T-helper 1 cell treated with Interleukin-12 subunit alpha and Interleukin-12 subunit beta and Interleukin-4 antibody, amounts not matched to agents 30 μg/mL and 1 μg/mL, for 36 hours (primary cell): ENCODE results near the gene LAYN.

Experiments
- H3K27ac Mint-ChIP-seq: one replicate; pipeline ENCODE4 v1.8.0; 2021; ENCODE audit warnings: mild to moderate bottlenecking, mixed read lengths
- H3K27me3 Mint-ChIP-seq: one replicate; pipeline ENCODE4 v1.8.0; 2021; ENCODE audit warnings: low read depth, mixed read lengths
- H3K36me3 Mint-ChIP-seq: one replicate; pipeline ENCODE4 v1.8.0; 2021; ENCODE audit warnings: low read depth, mixed read lengths
- H3K4me1 Mint-ChIP-seq: one replicate; pipeline ENCODE4 v1.8.0; 2021; ENCODE audit warnings: low read depth, mixed read lengths
- H3K4me3 Mint-ChIP-seq: one replicate; pipeline ENCODE4 v1.8.0; 2021; ENCODE audit warnings: mild to moderate bottlenecking, moderate library complexity, mixed read lengths
- H3K9me3 Mint-ChIP-seq: one replicate; pipeline ENCODE4 v1.8.0; 2021; ENCODE audit warnings: mixed read lengths

LAYN gene

GRCh38 chr11:111562692-111563389, 22.3 kb downstream of the LAYN start:
- Mint-ChIP-seq H3K9me3 (no peaks in the 10 kb centered on the region), H3K4me3 (no peak overlapping the region), H3K27me3 (peaks cover 4% of the 10 kb centered on the region), H3K27ac (no peak overlapping the region), H3K4me1 (peaks cover 4% of the 10 kb centered on the region), H3K36me3 (no peaks in the 10 kb centered on the region)

- Mint-ChIP-seq H3K9me3 (no peaks in the 10 kb centered on the region), H3K27ac (no peak overlapping the region), H3K4me3 (no peak overlapping the region), H3K27me3 (peaks cover 10% of the 10 kb centered on the region), H3K4me1 (peaks cover 4% of the 10 kb centered on the region), H3K36me3 (no peaks in the 10 kb centered on the region)
Measured at GRCh38 chr11:111565114-111565720, 24.7 kb downstream of the LAYN start.

- no peaks in the 10 kb centered on the region for H3K36me3 Mint-ChIP-seq
- H3K9me3 Mint-ChIP-seq = no peaks in the 10 kb centered on the region
- H3K27me3 Mint-ChIP-seq = peaks cover 13% of the 10 kb centered on the region
- no peak overlapping the region for H3K27ac Mint-ChIP-seq
- peaks cover 4% of the 10 kb centered on the region for H3K4me1 Mint-ChIP-seq
- no peak overlapping the region for H3K4me3 Mint-ChIP-seq
Measured at GRCh38 chr11:111566324-111566723, 25.8 kb downstream of the LAYN start.

GRCh38 chr11:111569476-111569875, 29.0 kb downstream of the LAYN start:
- H3K4me1 Mint-ChIP-seq = peaks cover 4% of the 10 kb centered on the region
- H3K4me3 Mint-ChIP-seq = no peak overlapping the region
- H3K9me3 Mint-ChIP-seq = no peaks in the 10 kb centered on the region
- H3K36me3 Mint-ChIP-seq = no peaks in the 10 kb centered on the region
- no peak overlapping the region for H3K27ac Mint-ChIP-seq
- peaks cover 9% of the 10 kb centered on the region for H3K27me3 Mint-ChIP-seq

GRCh38 chr11:111570796-111571195, 30.3 kb downstream of the LAYN start:
- Mint-ChIP-seq H3K4me3 (no peak overlapping the region), H3K4me1 (no peaks in the 10 kb centered on the region), H3K9me3 (no peaks in the 10 kb centered on the region), H3K36me3 (no peaks in the 10 kb centered on the region), H3K27ac (no peak overlapping the region), H3K27me3 (peaks cover 9% of the 10 kb centered on the region)

- Mint-ChIP-seq H3K4me3 (no peak overlapping the region), H3K36me3 (no peaks in the 10 kb centered on the region), H3K4me1 (no peaks in the 10 kb centered on the region), H3K27me3 (peaks cover 9% of the 10 kb centered on the region), H3K9me3 (no peaks in the 10 kb centered on the region), H3K27ac (no peak overlapping the region)
Measured at GRCh38 chr11:111571829-111572501, 31.4 kb downstream of the LAYN start.

GRCh38 chr11:111572581-111572980, 32.1 kb downstream of the LAYN start:
- H3K4me3 Mint-ChIP-seq = no peak overlapping the region

GRCh38 chr11:111573821-111574249, 33.3 kb downstream of the LAYN start:
- no peaks in the 10 kb centered on the region for H3K4me1 Mint-ChIP-seq
- no peak overlapping the region for H3K4me3 Mint-ChIP-seq
- no peak overlapping the region for H3K27ac Mint-ChIP-seq
- peaks cover 9% of the 10 kb centered on the region for H3K27me3 Mint-ChIP-seq
- no peaks in the 10 kb centered on the region for H3K9me3 Mint-ChIP-seq
- H3K36me3 Mint-ChIP-seq = no peaks in the 10 kb centered on the region

More at GRCh38 chr11:111572581-111572980, 32.1 kb downstream of the LAYN start:
- Mint-ChIP-seq H3K27ac (no peak overlapping the region), H3K36me3 (no peaks in the 10 kb centered on the region), H3K9me3 (no peaks in the 10 kb centered on the region), H3K27me3 (peaks cover 9% of the 10 kb centered on the region), H3K4me1 (no peaks in the 10 kb centered on the region)

- no peak overlapping the region for H3K4me3 Mint-ChIP-seq
- H3K4me1 Mint-ChIP-seq = no peaks in the 10 kb centered on the region
- H3K27me3 Mint-ChIP-seq = peaks cover 9% of the 10 kb centered on the region
- no peak overlapping the region for H3K27ac Mint-ChIP-seq
- H3K9me3 Mint-ChIP-seq = no peaks in the 10 kb centered on the region
- H3K36me3 Mint-ChIP-seq = no peaks in the 10 kb centered on the region
Measured at GRCh38 chr11:111574373-111575225, 34.1 kb downstream of the LAYN start.

GRCh38 chr11:111575740-111576139, 35.2 kb downstream of the LAYN start:
- H3K4me3 Mint-ChIP-seq = no peak overlapping the region

GRCh38 chr11:111577821-111578220, 37.3 kb downstream of the LAYN start:
- Mint-ChIP-seq H3K9me3 (no peaks in the 10 kb centered on the region), H3K4me1 (peaks cover 3% of the 10 kb centered on the region), H3K27ac (no peak overlapping the region), H3K36me3 (no peaks in the 10 kb centered on the region), H3K27me3 (no peaks in the 10 kb centered on the region), H3K4me3 (no peak overlapping the region)

More at GRCh38 chr11:111575740-111576139, 35.2 kb downstream of the LAYN start:
- H3K27me3 Mint-ChIP-seq = no peaks in the 10 kb centered on the region
- no peak overlapping the region for H3K27ac Mint-ChIP-seq
- no peaks in the 10 kb centered on the region for H3K9me3 Mint-ChIP-seq
- peaks cover under 1% of the 10 kb centered on the region for H3K4me1 Mint-ChIP-seq
- H3K36me3 Mint-ChIP-seq = no peaks in the 10 kb centered on the region

GRCh38 chr11:111581341-111581740, 40.8 kb downstream of the LAYN start:
- H3K36me3 Mint-ChIP-seq = no peaks in the 10 kb centered on the region
- H3K4me3 Mint-ChIP-seq = no peak overlapping the region
- no peak overlapping the region for H3K27ac Mint-ChIP-seq
- peaks cover 5% of the 10 kb centered on the region for H3K4me1 Mint-ChIP-seq
- H3K9me3 Mint-ChIP-seq = no peaks in the 10 kb centered on the region
- H3K27me3 Mint-ChIP-seq = peaks cover 3% of the 10 kb centered on the region

GRCh38 chr11:111582163-111582562, 41.6 kb downstream of the LAYN start:
- no peaks in the 10 kb centered on the region for H3K36me3 Mint-ChIP-seq
- H3K4me3 Mint-ChIP-seq = no peak overlapping the region
- peaks cover 4% of the 10 kb centered on the region for H3K27me3 Mint-ChIP-seq
- no peak overlapping the region for H3K27ac Mint-ChIP-seq
- peaks cover 6% of the 10 kb centered on the region for H3K4me1 Mint-ChIP-seq
- H3K9me3 Mint-ChIP-seq = no peaks in the 10 kb centered on the region

GRCh38 chr11:111582881-111583280, 42.4 kb downstream of the LAYN start:
- no peak overlapping the region for H3K27ac Mint-ChIP-seq
- no peaks in the 10 kb centered on the region for H3K36me3 Mint-ChIP-seq
- H3K4me3 Mint-ChIP-seq = no peak overlapping the region
- peaks cover 6% of the 10 kb centered on the region for H3K4me1 Mint-ChIP-seq
- no peaks in the 10 kb centered on the region for H3K9me3 Mint-ChIP-seq
- H3K27me3 Mint-ChIP-seq = peaks cover 4% of the 10 kb centered on the region
